Measurements from ENCODE around the gene TMEM9. TPM values are rescaled to one million over a fixed set of nuclear protein-coding genes. Genes with fewer than 3 reads are reported as not detected.

TMEM9 gene
- total RNA-seq, 2 experiments from 2014 or later: 15.7 to 16.5 TPM

GRCh38 chr1:201110616-201111015 is 43.7 kb downstream of the TMEM9 start:
- ATAC-seq (ENCODE audit: poor library complexity) (no peak), DNase-seq (no peak)
- H3K27me3 Mint-ChIP-seq: no peaks in the 10 kb centered on the region
- H3K27ac Mint-ChIP-seq: no peak overlapping the region
- no peaks in the 10 kb centered on the region for H3K36me3 ChIP-seq (ENCODE audit: insufficient read depth, low read length)
- ChIA-PET CTCF (no interaction called here), POLR2A (no interaction called here)
- intact Hi-C loops (cut with DNase I, micrococcal nuclease): loop anchor here (5.0 to 10.0 kb wide), 2 partner anchors 68 to 86 kb away; partner anchors contain the start of gene KIF21B (in 1 of the 2)
- H3K27me3 ChIP-seq (ENCODE audit: control insufficient read depth in 1 of 2, insufficient read depth in 2 of 2, low read length in 2 of 2): no peaks in the 10 kb centered on the region
- TF ChIP-seq, protein P1, sequence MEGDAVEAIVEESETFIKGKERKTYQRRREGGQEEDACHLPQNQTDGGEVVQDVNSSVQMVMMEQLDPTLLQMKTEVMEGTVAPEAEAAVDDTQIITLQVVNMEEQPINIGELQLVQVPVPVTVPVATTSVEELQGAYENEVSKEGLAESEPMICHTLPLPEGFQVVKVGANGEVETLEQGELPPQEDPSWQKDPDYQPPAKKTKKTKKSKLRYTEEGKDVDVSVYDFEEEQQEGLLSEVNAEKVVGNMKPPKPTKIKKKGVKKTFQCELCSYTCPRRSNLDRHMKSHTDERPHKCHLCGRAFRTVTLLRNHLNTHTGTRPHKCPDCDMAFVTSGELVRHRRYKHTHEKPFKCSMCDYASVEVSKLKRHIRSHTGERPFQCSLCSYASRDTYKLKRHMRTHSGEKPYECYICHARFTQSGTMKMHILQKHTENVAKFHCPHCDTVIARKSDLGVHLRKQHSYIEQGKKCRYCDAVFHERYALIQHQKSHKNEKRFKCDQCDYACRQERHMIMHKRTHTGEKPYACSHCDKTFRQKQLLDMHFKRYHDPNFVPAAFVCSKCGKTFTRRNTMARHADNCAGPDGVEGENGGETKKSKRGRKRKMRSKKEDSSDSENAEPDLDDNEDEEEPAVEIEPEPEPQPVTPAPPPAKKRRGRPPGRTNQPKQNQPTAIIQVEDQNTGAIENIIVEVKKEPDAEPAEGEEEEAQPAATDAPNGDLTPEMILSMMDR (IDR thresholded peaks at IDR 0.05): no peak
- H3K4me3 ChIP-seq (ENCODE audit: low read length): no peak overlapping the region
- H3K4me1 Mint-ChIP-seq (ENCODE audit: low read depth): peaks cover 17% of the 10 kb centered on the region
- H3K27ac ChIP-seq (ENCODE audit: low read depth in 1 of 2, low read length in 2 of 2): no peak overlapping the region
- no peaks in the 10 kb centered on the region for H3K9me3 Mint-ChIP-seq
- no peaks in the 10 kb centered on the region for H3K9me3 ChIP-seq (ENCODE audit: control insufficient read depth in 1 of 2, insufficient read depth in 1 of 2, low read length in 2 of 2)
- H3K4me3 Mint-ChIP-seq: no peak overlapping the region
- no peaks in the 10 kb centered on the region for H3K36me3 Mint-ChIP-seq (ENCODE audit: low read depth)
- H3K4me1 ChIP-seq (ENCODE audit: insufficient read depth, low read length): peaks cover 16% of the 10 kb centered on the region

- peaks cover 12% of the 10 kb centered on the region for H3K4me1 ChIP-seq (ENCODE audit: insufficient read depth, low read length)
- intact Hi-C loops (cut with DNase I, micrococcal nuclease): loop anchor here (5.0 to 10.0 kb wide), 2 partner anchors 68 to 85 kb away; partner anchors contain the start of gene KIF21B (in 1 of the 2)
- no peaks in the 10 kb centered on the region for H3K36me3 Mint-ChIP-seq (ENCODE audit: low read depth)
- DNase-seq (no peak), ATAC-seq (ENCODE audit: poor library complexity) (no peak)
- no peaks in the 10 kb centered on the region for H3K9me3 ChIP-seq (ENCODE audit: control insufficient read depth in 1 of 2, insufficient read depth in 1 of 2, low read length in 2 of 2)
- H3K27me3 ChIP-seq (ENCODE audit: control insufficient read depth in 1 of 2, insufficient read depth in 2 of 2, low read length in 2 of 2): no peaks in the 10 kb centered on the region
- H3K27ac Mint-ChIP-seq: no peak overlapping the region
- peaks cover 15% of the 10 kb centered on the region for H3K4me1 Mint-ChIP-seq (ENCODE audit: low read depth)
- no peaks in the 10 kb centered on the region for H3K9me3 Mint-ChIP-seq
- H3K36me3 ChIP-seq (ENCODE audit: insufficient read depth, low read length): no peaks in the 10 kb centered on the region
- H3K4me3 ChIP-seq (ENCODE audit: low read length): no peak overlapping the region
- POLR2A ChIA-PET: no interaction called here
- CTCF ChIA-PET: no interaction called here
- TF ChIP-seq, protein P1 (IDR thresholded peaks at IDR 0.05): no peak
- no peaks in the 10 kb centered on the region for H3K27me3 Mint-ChIP-seq
- no peak overlapping the region for H3K27ac ChIP-seq (ENCODE audit: low read depth in 1 of 2, low read length in 2 of 2)
- no peak overlapping the region for H3K4me3 Mint-ChIP-seq
Measured at GRCh38 chr1:201110138-201110537, 44.1 kb downstream of the TMEM9 start.

GRCh38 chr1:201109651-201110050 is 44.6 kb downstream of the TMEM9 start:
- ATAC-seq (ENCODE audit: poor library complexity): no peak
- no peak overlapping the region for H3K27ac Mint-ChIP-seq
- ChIA-PET POLR2A (no interaction called here), CTCF (no interaction called here)
- intact Hi-C loops (cut with DNase I, micrococcal nuclease): loop anchor here (5.0 to 10.0 kb wide), 2 partner anchors 67 to 85 kb away; partner anchors contain the start of gene KIF21B (in 1 of the 2)
- DNase-seq: no peak
- TF ChIP-seq, protein P1 (IDR thresholded peaks at IDR 0.05): no peak
- no peaks in the 10 kb centered on the region for H3K9me3 ChIP-seq (ENCODE audit: control insufficient read depth in 1 of 2, insufficient read depth in 1 of 2, low read length in 2 of 2)
- H3K4me3 ChIP-seq (ENCODE audit: low read length): no peak overlapping the region
- H3K27ac ChIP-seq (ENCODE audit: low read depth in 1 of 2, low read length in 2 of 2): no peak overlapping the region
- peaks cover 8% of the 10 kb centered on the region for H3K4me1 ChIP-seq (ENCODE audit: insufficient read depth, low read length)
- H3K9me3 Mint-ChIP-seq: no peaks in the 10 kb centered on the region
- peaks cover 11% of the 10 kb centered on the region for H3K4me1 Mint-ChIP-seq (ENCODE audit: low read depth)
- H3K36me3 Mint-ChIP-seq (ENCODE audit: low read depth): no peaks in the 10 kb centered on the region
- no peaks in the 10 kb centered on the region for H3K36me3 ChIP-seq (ENCODE audit: insufficient read depth, low read length)
- no peak overlapping the region for H3K4me3 Mint-ChIP-seq
- H3K27me3 Mint-ChIP-seq: no peaks in the 10 kb centered on the region
- no peaks in the 10 kb centered on the region for H3K27me3 ChIP-seq (ENCODE audit: control insufficient read depth in 1 of 2, insufficient read depth in 2 of 2, low read length in 2 of 2)

Data from CD4-positive, alpha-beta T cell (primary cell).